Measurements from ENCODE around the gene CERS5. TPM values are rescaled to one million over a fixed set of nuclear protein-coding genes. Genes with fewer than 3 reads are reported as not detected.

Gene CERS5
- total and polyA plus RNA-seq, 10 of the 15 experiments (the other 5 are each of a cell fraction or from before 2014, with no cell fraction given): 6.8 to 50.1 (median 31.8) TPM

GRCh38 chr12:50174971-50175715, 8.0 kb upstream of the CERS5 start (continued):
- TF ChIP-seq ZNF592 (IDR thresholded peaks at IDR 0.05): no peak

GRCh38 chr12:50166799-50167048, 445 bp downstream of the CERS5 start:
- Histone ChIP-seq H3K4me3 (peak overlapping the region; percentile 80), H3K27ac (ENCODE audit: control insufficient read depth, insufficient read depth) (peak overlapping the region; percentile 71), H3K79me2 (ENCODE audit: control insufficient read depth, insufficient read depth, low read length) (peaks cover 33% of the 10 kb centered on the region), H3K4me1 (ENCODE audit: control insufficient read depth, insufficient read depth, low read length) (no peaks in the 10 kb centered on the region), H3K27me3 (replicated peaks in 1 of 2; ENCODE audit: control insufficient read depth in 2 of 2, insufficient read depth in 2 of 2, low read length in 1 of 2) (no peaks in the 10 kb centered on the region), H3K9me3 (replicated peaks; ENCODE audit: control insufficient read depth, insufficient read depth, low read length) (peaks cover 2% of the 10 kb centered on the region; the same call in 2 of the 3 replicates), H3K4me2 (ENCODE audit: control insufficient read depth, insufficient read depth) (peak overlapping the region; percentile 81), H3K36me3 (ENCODE audit: control insufficient read depth in 2 of 2, insufficient read depth in 2 of 2, low read length in 1 of 2) (no peaks in the 10 kb centered on the region), H3K9ac (ENCODE audit: control insufficient read depth, insufficient read depth, low read length) (peak overlapping the region; percentile 96), H4K20me1 (ENCODE audit: control insufficient read depth, insufficient read depth) (no peaks in the 10 kb centered on the region), H2AFZ (ENCODE audit: control insufficient read depth, low read depth, low read length) (peak overlapping the region; percentile 85)
- WGBS (ENCODE audit: insufficient coverage, insufficient replicate concordance, low lambda C conversion rate, missing lambda C conversion rate): under 1% methylated on average over 12 of the region's 12 CpGs
- ATAC-seq (peak; percentile 60), FAIRE-seq (no peak), DNase-seq (ENCODE audit: low read depth, low spot score) (no peak)
- POLR2A ChIA-PET: interaction anchor here (0.5 to 5.7 kb wide), 15 partner anchors 12 to 149 kb away, joined by 3 to 72 read pairs (median 5); partner anchors contain the start of genes COX14, RACGAP1 and SMARCD1
- CTCF ChIA-PET: interaction anchor here (0.6 to 18.0 kb wide), 13 partner anchors 9 to 681 kb away, joined by 3 to 257 read pairs (median 4); partner anchors contain the start of genes COX14 and SMARCD1
- peak; percentile 33 for TF ChIP-seq SKIL (IDR thresholded peaks at IDR 0.05; ENCODE audit: low read depth, poor library complexity, severe bottlenecking)
- no peak for TF ChIP-seq POLR2AphosphoS2 (IDR thresholded peaks at IDR 0.05; ENCODE audit: low read depth, low read length)
- no peak for TF ChIP-seq ZBTB4 (CRISPR knock-in tag; IDR thresholded peaks at IDR 0.05)
- 0 out of 2 replicates have a peak, but pooled peaks have one; percentile 42 for TF ChIP-seq NBN (IDR thresholded peaks at IDR 0.05)
- peak in 1 of 2 experiments; percentile 93; a peak in 2 of 3 replicates for TF ChIP-seq EGR1 (IDR thresholded peaks at IDR 0.05; ENCODE audit: borderline replicate concordance in 1 of 2, low read depth in 2 of 2, low read length in 2 of 2)
- TF ChIP-seq ZNF622 (IDR thresholded peaks at IDR 0.05): no peak
- TF ChIP-seq IKZF2 (IDR thresholded peaks at IDR 0.05): 0 out of 4 replicates have a peak, but pooled peaks of 1 of the 2 experiments have one; percentile 19
- SMC1A ChIA-PET (ENCODE audit: uncharacterized antibody, unreplicated experiment): interaction anchor here (0.8 to 4.7 kb wide), 12 partner anchors 10 to 148 kb away, joined by 3 to 36 read pairs (median 3); partner anchors contain the start of gene COX14
- BruUV-seq (replicated peaks): no TSS peak
- in situ Hi-C loops (cut with MboI) (no loop called here), intact Hi-C loops (cut with micrococcal nuclease; ENCODE audit: unreplicated experiment) (loop anchor here (1.0 to 2.0 kb wide), 2 partner anchors 55 to 82 kb away; partner anchors contain the start of gene SMARCD1)
- RAD21 ChIA-PET (ENCODE audit: unreplicated experiment): interaction anchor here (0.6 to 2.4 kb wide), 11 partner anchors 9 to 233 kb away, joined by 3 to 48 read pairs (median 4); partner anchors contain the start of genes COX14, LIMA1 and SMARCD1
